OCI-LY7 (cell line): ENCODE results near the gene ARMC5.
"Not testable (repeated sequence)": the region's sequence is repeated elsewhere in the genome, so short reads cannot be mapped to it uniquely, and the experiment has no call there.

ENCODE experiments used
- EZH2phosphoT487 ChIP-seq: fragments of 200-600 bp; sonication (generic); IDR thresholded peaks from 2 replicates; pipeline ENCODE4 v1.6.1; 2018; ENCODE audit warnings: low read depth, borderline replicate concordance, mild to moderate bottlenecking, mixed run types, antibody characterized with exemption, low read length, moderate library complexity, mixed read lengths
- TF ChIP-seq, protein P1 (sequence below): fragments of 200-600 bp; sonication (generic); conservative IDR thresholded peaks from 2 replicates; pipeline ENCODE4 v1.5.1; 2014; ENCODE audit warnings: mild to moderate bottlenecking, antibody characterized with exemption, low read length, moderate library complexity, mixed read lengths

DNA sequence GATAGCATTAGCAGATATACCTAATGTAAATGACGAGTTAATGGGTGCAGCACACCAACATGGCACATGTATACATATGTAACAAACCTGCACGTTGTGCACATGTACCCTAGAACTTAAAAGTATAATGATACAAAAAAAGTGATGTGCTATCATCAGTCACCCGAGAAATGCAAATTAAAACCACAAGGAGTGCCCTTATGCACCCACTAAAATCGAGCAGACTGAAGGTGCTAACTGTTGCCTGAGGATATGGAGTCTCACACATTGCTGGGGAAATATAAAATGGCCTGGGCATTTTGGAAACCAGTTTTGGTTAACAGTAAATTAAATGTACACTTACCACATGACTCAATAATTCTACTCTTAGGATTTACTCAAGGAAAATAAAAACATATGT, 20.3 kb upstream of the ARMC5 start:
- TF ChIP-seq, protein P1, sequence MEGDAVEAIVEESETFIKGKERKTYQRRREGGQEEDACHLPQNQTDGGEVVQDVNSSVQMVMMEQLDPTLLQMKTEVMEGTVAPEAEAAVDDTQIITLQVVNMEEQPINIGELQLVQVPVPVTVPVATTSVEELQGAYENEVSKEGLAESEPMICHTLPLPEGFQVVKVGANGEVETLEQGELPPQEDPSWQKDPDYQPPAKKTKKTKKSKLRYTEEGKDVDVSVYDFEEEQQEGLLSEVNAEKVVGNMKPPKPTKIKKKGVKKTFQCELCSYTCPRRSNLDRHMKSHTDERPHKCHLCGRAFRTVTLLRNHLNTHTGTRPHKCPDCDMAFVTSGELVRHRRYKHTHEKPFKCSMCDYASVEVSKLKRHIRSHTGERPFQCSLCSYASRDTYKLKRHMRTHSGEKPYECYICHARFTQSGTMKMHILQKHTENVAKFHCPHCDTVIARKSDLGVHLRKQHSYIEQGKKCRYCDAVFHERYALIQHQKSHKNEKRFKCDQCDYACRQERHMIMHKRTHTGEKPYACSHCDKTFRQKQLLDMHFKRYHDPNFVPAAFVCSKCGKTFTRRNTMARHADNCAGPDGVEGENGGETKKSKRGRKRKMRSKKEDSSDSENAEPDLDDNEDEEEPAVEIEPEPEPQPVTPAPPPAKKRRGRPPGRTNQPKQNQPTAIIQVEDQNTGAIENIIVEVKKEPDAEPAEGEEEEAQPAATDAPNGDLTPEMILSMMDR = not testable (repeated sequence)
- TF ChIP-seq EZH2phosphoT487 = not testable (repeated sequence)
